GM21526 (cell line): ENCODE data around the gene UBTD1.

Experiments
- ATAC-seq: cut with Tn5 transposase; IDR thresholded peaks from one replicate; pipeline ENCODE4 v1.9.1; 2021; ENCODE audit warnings: moderate library complexity; ENCODE audit not compliant: unreplicated experiment, low FRiP score

The UBTD1 gene

GRCh38 chr10:97533888-97534287, 35.2 kb downstream of the UBTD1 start:
- ATAC-seq: no peak

GRCh38 chr10:97534746-97535367, 36.1 kb downstream of the UBTD1 start:
- ATAC-seq: no peak

- ATAC-seq: no peak
These were observed 38.6 kb downstream of the UBTD1 start for GRCh38 chr10:97537186-97537869.

GRCh38 chr10:97538411-97538810, 39.7 kb downstream of the UBTD1 start:
- no peak for ATAC-seq

GRCh38 chr10:97538839-97539238, 40.1 kb downstream of the UBTD1 start:
- ATAC-seq: no peak

GRCh38 chr10:97539523-97540200, 40.9 kb downstream of the UBTD1 start:
- ATAC-seq: no peak

- ATAC-seq: no peak
These were observed 42.2 kb downstream of the UBTD1 start for GRCh38 chr10:97540669-97541500.

GRCh38 chr10:97542169-97543024, 43.7 kb downstream of the UBTD1 start:
- ATAC-seq: no peak

- no peak for ATAC-seq
These were observed 44.4 kb downstream of the UBTD1 start for GRCh38 chr10:97543025-97543546.

- no peak for ATAC-seq
These were observed 47.9 kb downstream of the UBTD1 start for GRCh38 chr10:97546456-97547270.

GRCh38 chr10:97547271-97547600, 48.5 kb downstream of the UBTD1 start:
- ATAC-seq: no peak

GRCh38 chr10:97547962-97548361, 49.2 kb downstream of the UBTD1 start:
- no peak for ATAC-seq

- no peak for ATAC-seq
These were observed 50.2 kb downstream of the UBTD1 start for GRCh38 chr10:97548828-97549455.

GRCh38 chr10:97549587-97550322, 51.0 kb downstream of the UBTD1 start:
- ATAC-seq: no peak

- ATAC-seq: no peak
These were observed 51.8 kb downstream of the UBTD1 start for GRCh38 chr10:97550336-97551149.

GRCh38 chr10:97551271-97551670, 52.5 kb downstream of the UBTD1 start:
- ATAC-seq: no peak

GRCh38 chr10:97553575-97554031, 54.9 kb downstream of the UBTD1 start:
- peak; percentile 59 for ATAC-seq
